B cell (primary cell): ENCODE results near the gene FUBP3. TPM values are rescaled to one million over a fixed set of nuclear protein-coding genes. Genes with fewer than 3 reads are reported as not detected.

Experiments used
- ATAC-seq: fragments of 200-7000 bp; cut with Tn5 transposase; one replicate; pipeline ENCODE4 v1.10.0; 2021; ENCODE audit warnings: low read depth, mild to moderate bottlenecking, moderate number of reproducible peaks, moderate library complexity
- CTCF ChIA-PET: fragments of 350-600 bp; sonication (Branson Sonifier 250); formaldehyde crosslinking; loops from one replicate; lab custom pipeline; 2021; ENCODE audit warnings: antibody characterized with exemption, inconsistent platforms; lab: Charles Lee
- POLR2A ChIA-PET: fragments of 350-600 bp; sonication (Branson Sonifier 250); formaldehyde crosslinking; loops from one replicate; lab custom pipeline; 2021; ENCODE audit warnings: antibody characterized with exemption; lab: Charles Lee
- DNase-seq: peaks from one replicate; pipeline ENCODE4 v3.0.0; 2013
- H2AFZ ChIP-seq: 2 replicates; pipeline ENCODE4 v1.6.1; 2012; ENCODE audit warnings: mild to moderate bottlenecking, low read depth, low read length; ENCODE audit not compliant: insufficient read depth, poor library complexity, severe bottlenecking
- H3K27ac ChIP-seq, 2 donors: 1 replicate in 1 of 2; 2 replicates in 1 of 2; pipeline ENCODE4 v1.5.1; 2012 to 2013; ENCODE audit warnings: low read length in 2 of 2, mild to moderate bottlenecking in 2 of 2, moderate library complexity in 1 of 2
- H3K27me3 ChIP-seq, 4 experiments: fragments of 200-600 bp in 1 of 4; sonication (generic) in 1 of 4; replicated peaks in 1 of 4; 1 replicate in 2 of 4; 2 replicates in 2 of 4; pipeline versions ENCODE4 v1.6.1 to v1.7.0; 2013 to 2016; ENCODE audit warnings: low read length in 3 of 4, mild to moderate bottlenecking in 2 of 4, mixed read lengths in 1 of 4, moderate library complexity in 1 of 4; ENCODE audit not compliant: insufficient read depth in 4 of 4, control insufficient read depth in 3 of 4; ENCODE audit errors: control extremely low read depth in 1 of 4
- H3K36me3 ChIP-seq, 2 experiments: replicated peaks in 1 of 2; 1 replicate in 1 of 2; 2 replicates in 1 of 2; pipeline versions ENCODE4 v1.6.1 to v1.7.1; 2013; ENCODE audit warnings: low read length in 1 of 2; ENCODE audit not compliant: insufficient read depth in 2 of 2, control insufficient read depth in 1 of 2; ENCODE audit errors: control extremely low read depth in 1 of 2, extremely low read depth in 1 of 2
- H3K4me1 ChIP-seq, 2 donors: fragments of 200-600 bp in 1 of 2; sonication (generic) in 1 of 2; 1 replicate in 1 of 2; 2 replicates in 1 of 2; pipeline versions ENCODE4 v1.5.1 to v1.6.1; 2013 to 2017; ENCODE audit warnings: low read length in 2 of 2; ENCODE audit not compliant: control insufficient read depth in 2 of 2, insufficient read depth in 2 of 2
- H3K4me2 ChIP-seq: replicated peaks from 2 replicates; pipeline ENCODE3; 2012; ENCODE audit warnings: mild to moderate bottlenecking, low read depth, low read length; ENCODE audit not compliant: poor library complexity, severe bottlenecking
- H3K4me3 ChIP-seq, 5 experiments: fragments of 200-600 bp in 1 of 5; sonication (generic) in 1 of 5; 1 replicate in 3 of 5; 2 replicates in 2 of 5; pipeline versions ENCODE4 v1.5.1 to v1.7.0; 2011 to 2016; ENCODE audit warnings: low read length in 4 of 5, mild to moderate bottlenecking in 4 of 5, low read depth in 2 of 5, control low read depth in 1 of 5, moderate library complexity in 1 of 5; ENCODE audit not compliant: insufficient read depth in 1 of 5; ENCODE audit errors: control extremely low read depth in 1 of 5, extremely low read depth in 1 of 5
- H3K79me2 ChIP-seq: fragments of 200-600 bp; sonication (generic); one replicate; pipeline ENCODE4 v1.6.0; 2016; ENCODE audit warnings: low read length; ENCODE audit not compliant: control insufficient read depth, insufficient read depth
- H3K9ac ChIP-seq: fragments of 200-600 bp; sonication (generic); 2 replicates; pipeline ENCODE4 v1.6.1; 2017; ENCODE audit warnings: mild to moderate bottlenecking, low read length, moderate library complexity
- H3K9me3 ChIP-seq, 3 donors: one replicate each; pipeline versions ENCODE4 v1.6.1 to v1.7.1; 2013; ENCODE audit warnings: low read length in 2 of 3; ENCODE audit not compliant: control insufficient read depth in 2 of 3, insufficient read depth in 1 of 3; ENCODE audit errors: control extremely low read depth in 1 of 3
- H4K20me1 ChIP-seq: 2 replicates; pipeline ENCODE4 v1.6.0; 2012; ENCODE audit warnings: mild to moderate bottlenecking, low read length; ENCODE audit not compliant: insufficient read depth, control insufficient read depth, poor library complexity, severe bottlenecking
- H3K27ac Mint-ChIP-seq: one replicate; pipeline ENCODE4 v1.8.0; 2021; ENCODE audit warnings: mixed read lengths
- H3K27me3 Mint-ChIP-seq: one replicate; pipeline ENCODE4 v1.8.0; 2021; ENCODE audit warnings: mixed read lengths
- H3K4me1 Mint-ChIP-seq: one replicate; pipeline ENCODE4 v1.8.0; 2021; ENCODE audit warnings: mixed read lengths
- H3K4me3 Mint-ChIP-seq: one replicate; pipeline ENCODE4 v1.8.0; 2021; ENCODE audit warnings: mixed read lengths
- H3K9me3 Mint-ChIP-seq: one replicate; pipeline ENCODE4 v1.8.0; 2022; ENCODE audit warnings: mixed read lengths; ENCODE audit not compliant: insufficient read depth
- CTCF ChIP-seq: fragments of 200-600 bp; IDR thresholded peaks from one replicate; pipeline ENCODE4 v1.8.0; 2022; ENCODE audit warnings: antibody characterized with exemption, mild to moderate bottlenecking
- EZH2 ChIP-seq: IDR thresholded peaks from 2 replicates; pipeline ENCODE4 v1.6.1; 2012; ENCODE audit warnings: borderline replicate concordance, low read depth, mild to moderate bottlenecking, moderate library complexity, low read length; ENCODE audit not compliant: insufficient read depth, poor library complexity, severe bottlenecking
- WGBS: methylation state at CpG from one replicate; pipeline ENCODE4 v1.1.5; 2013; ENCODE audit warnings: missing lambda C conversion rate; ENCODE audit not compliant: insufficient coverage; 5-methylcytosine and 5-hydroxymethylcytosine counted together
- intact Hi-C: fragments of 100-400 bp; cut with micrococcal nuclease; formaldehyde crosslinking; loops from one replicate; pipeline ENCODE4 v1.10.0; 2022
- polyA plus RNA-seq: library from polyadenylated mRNA; depleted of rRNA; stranded (reverse); fragments of >200 nt; gene quantifications from 2 replicates; pipeline ENCODE4 v1.2.3, GENCODE V29; 2012
- total RNA-seq, 2 donors: library from RNA; stranded (reverse); fragments of 120-200 nt in 1 of 2; gene quantifications; 1 replicate in 1 of 2; 2 replicates in 1 of 2; pipeline versions ENCODE4 v1.2.3 to v1.2.4, GENCODE V29; 2013 to 2022

Gene FUBP3
- total and polyA plus RNA-seq, 2 donors (not counting 1 experiment from before 2014, with no cell fraction given): 45.7 to 79.4 TPM

- Histone ChIP-seq H3K27ac (no peak overlapping the region), H3K9ac (no peak overlapping the region), H4K20me1 (no peaks in the 10 kb centered on the region), H3K9me3 (no peaks in the 10 kb centered on the region), H3K4me2 (no peak overlapping the region), H3K4me3 (no peak overlapping the region), H3K36me3 (no peaks in the 10 kb centered on the region), H3K4me1 (peaks cover 0 to 3% of the 10 kb centered on the region in 2 donors), H3K79me2 (no peaks in the 10 kb centered on the region), H2AFZ (no peak overlapping the region), H3K27me3 (peaks cover 0 to 33% (median 3%) of the 10 kb centered on the region in 4 experiments)
- H3K27ac Mint-ChIP-seq: no peak overlapping the region
- ATAC-seq (no peak), DNase-seq (no peak)
- intact Hi-C loops: no loop called here
- TF ChIP-seq EZH2: no peak
- TF ChIP-seq CTCF: no peak
- H3K9me3 Mint-ChIP-seq: no peaks in the 10 kb centered on the region
- 83% methylated on average over 1 of the region's 2 CpGs for WGBS
- ChIA-PET POLR2A (no interaction called here), CTCF (no interaction called here)
- no peak overlapping the region for H3K4me3 Mint-ChIP-seq
- peaks cover 5% of the 10 kb centered on the region for H3K4me1 Mint-ChIP-seq
- peaks cover 58% of the 10 kb centered on the region for H3K27me3 Mint-ChIP-seq
These were observed 37.8 kb upstream of the FUBP3 start for GRCh38 chr9:130541533-130541932.

DNA sequence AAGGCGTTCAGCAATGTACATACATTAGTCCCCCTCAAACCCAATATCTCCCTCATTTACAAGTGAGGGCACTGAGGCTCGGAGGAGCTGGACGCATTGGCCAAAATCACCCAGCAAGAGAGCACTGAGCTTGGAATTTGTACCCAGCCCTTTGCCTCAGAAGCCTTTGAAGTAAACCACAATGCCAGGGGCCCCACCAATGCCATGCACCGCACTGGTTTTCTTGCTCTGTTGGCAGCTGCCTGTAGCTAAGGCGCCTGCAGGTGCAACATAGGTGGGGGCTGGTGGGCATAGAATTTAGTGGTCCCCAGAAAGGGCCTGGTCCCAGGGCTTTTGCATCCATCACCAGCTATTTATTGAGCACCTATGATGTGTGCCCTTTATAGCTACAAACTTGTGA, 37.3 kb upstream of the FUBP3 start:
- intact Hi-C loops: no loop called here

More for the DNA sequence above, 37.3 kb upstream of the FUBP3 start:
- H3K9me3 Mint-ChIP-seq: no peaks in the 10 kb centered on the region
- ATAC-seq: no peak
- TF ChIP-seq CTCF (no peak), EZH2 (no peak)
- ChIA-PET CTCF (no interaction called here), POLR2A (no interaction called here)
- no peak overlapping the region for H3K4me3 ChIP-seq
- no peak overlapping the region for H3K4me3 Mint-ChIP-seq
- DNase-seq: no peak
- WGBS: 76% methylated on average over 5 of the region's 5 CpGs
- H3K36me3 ChIP-seq: no peaks in the 10 kb centered on the region
- H3K4me2 ChIP-seq: no peak overlapping the region
- H3K27me3 ChIP-seq: peaks cover 0 to 28% (median 2%) of the 10 kb centered on the region in 4 experiments
- peaks cover 0 to 3% of the 10 kb centered on the region in 2 donors for H3K4me1 ChIP-seq
- no peaks in the 10 kb centered on the region for H3K79me2 ChIP-seq
- no peak overlapping the region for H3K9ac ChIP-seq
- H4K20me1 ChIP-seq: no peaks in the 10 kb centered on the region
- no peak overlapping the region for H3K27ac Mint-ChIP-seq
- H3K4me1 Mint-ChIP-seq: peaks cover 5% of the 10 kb centered on the region
- no peak overlapping the region for H3K27ac ChIP-seq
- H3K9me3 ChIP-seq: no peaks in the 10 kb centered on the region
- H2AFZ ChIP-seq: no peak overlapping the region
- peaks cover 54% of the 10 kb centered on the region for H3K27me3 Mint-ChIP-seq
